ENCODE measurements around the gene LRFN2.

LRFN2 gene

GRCh38 chr6:40517654-40518053 is 69.5 kb downstream of the LRFN2 start:
- DNase-seq (ENCODE audit: low read depth): no peak

GRCh38 chr6:40516429-40516828 is 70.7 kb downstream of the LRFN2 start:
- DNase-seq (ENCODE audit: low read depth): no peak

- DNase-seq (ENCODE audit: low read depth): no peak
Observed at GRCh38 chr6:40512340-40512739, 74.8 kb downstream of the LRFN2 start.

GRCh38 chr6:40511884-40512283 is 75.3 kb downstream of the LRFN2 start:
- DNase-seq (ENCODE audit: low read depth): no peak

GRCh38 chr6:40510442-40510841 is 76.7 kb downstream of the LRFN2 start:
- no peak for DNase-seq (ENCODE audit: low read depth)

- no peak for DNase-seq (ENCODE audit: low read depth)
Observed at GRCh38 chr6:40509716-40510260, 77.4 kb downstream of the LRFN2 start.

- DNase-seq (ENCODE audit: low read depth): no peak
Observed at GRCh38 chr6:40509086-40509485, 78.1 kb downstream of the LRFN2 start.

GRCh38 chr6:40506954-40507353 is 80.2 kb downstream of the LRFN2 start:
- no peak for DNase-seq (ENCODE audit: low read depth)

GRCh38 chr6:40505191-40505810 is 81.9 kb downstream of the LRFN2 start:
- DNase-seq (ENCODE audit: low read depth): no peak

GRCh38 chr6:40504274-40504673 is 82.9 kb downstream of the LRFN2 start:
- no peak for DNase-seq (ENCODE audit: low read depth)

GRCh38 chr6:40500227-40500626 is 86.9 kb downstream of the LRFN2 start:
- no peak for DNase-seq (ENCODE audit: low read depth)

- DNase-seq (ENCODE audit: low read depth): no peak
Observed at GRCh38 chr6:40499215-40499614, 87.9 kb downstream of the LRFN2 start.

- no peak for DNase-seq (ENCODE audit: low read depth)
Observed at GRCh38 chr6:40498148-40498547, 89.0 kb downstream of the LRFN2 start.

- no peak for DNase-seq (ENCODE audit: low read depth)
Observed at GRCh38 chr6:40492187-40492586, 95.0 kb downstream of the LRFN2 start.

GRCh38 chr6:40490508-40490907 is 96.7 kb downstream of the LRFN2 start:
- no peak for DNase-seq (ENCODE audit: low read depth)

GRCh38 chr6:40489798-40490197 is 97.4 kb downstream of the LRFN2 start:
- no peak for DNase-seq (ENCODE audit: low read depth)

- no peak for DNase-seq (ENCODE audit: low read depth)
Observed at GRCh38 chr6:40486576-40486975, 100.6 kb downstream of the LRFN2 start.

- no peak for DNase-seq (ENCODE audit: low read depth)
Observed at GRCh38 chr6:40485795-40486194, 101.4 kb downstream of the LRFN2 start.

- DNase-seq (ENCODE audit: low read depth): no peak
Observed at GRCh38 chr6:40485300-40485699, 101.9 kb downstream of the LRFN2 start.

- no peak for DNase-seq (ENCODE audit: low read depth)
Observed at GRCh38 chr6:40484066-40484465, 103.1 kb downstream of the LRFN2 start.

- DNase-seq (ENCODE audit: low read depth): no peak
Observed at GRCh38 chr6:40482532-40482931, 104.6 kb downstream of the LRFN2 start.

GRCh38 chr6:40480678-40481077 is 106.5 kb downstream of the LRFN2 start:
- no peak for DNase-seq (ENCODE audit: low read depth)

- DNase-seq (ENCODE audit: low read depth): no peak
Observed at GRCh38 chr6:40479706-40480105, 107.5 kb downstream of the LRFN2 start.

Measured in stromal cell of bone marrow (primary cell).